CD4-positive, alpha-beta T cell (primary cell): ENCODE data around the gene DNAJB6. TPM values are rescaled to one million over a fixed set of nuclear protein-coding genes. Genes with fewer than 3 reads are reported as not detected.

ENCODE experiments used
- ATAC-seq: fragments of 200-7000 bp; cut with Tn5 transposase; one replicate; pipeline ENCODE4 v1.10.0; 2022; ENCODE audit warnings: mild to moderate bottlenecking; ENCODE audit not compliant: poor library complexity
- CTCF ChIA-PET: fragments of 350-600 bp; sonication (Branson Sonifier 250); formaldehyde crosslinking; loops from one replicate; lab custom pipeline; 2021; ENCODE audit warnings: antibody characterized with exemption, inconsistent platforms; lab: Charles Lee
- POLR2A ChIA-PET: fragments of 350-600 bp; sonication (Branson Sonifier 250); formaldehyde crosslinking; loops from one replicate; lab custom pipeline; 2021; ENCODE audit warnings: antibody characterized with exemption, inconsistent platforms; lab: Charles Lee
- DNase-seq, 14 experiments: peaks; one replicate each; pipeline ENCODE4 v3.0.0-alpha.2; 2013 to 2020; ENCODE audit warnings: mixed read lengths in 2 of 14
- H3K27ac ChIP-seq, 2 donors: one replicate each; pipeline versions ENCODE4 v1.5.1 to v1.7.0; 2013; ENCODE audit warnings: low read length in 2 of 2, low read depth in 1 of 2, mild to moderate bottlenecking in 1 of 2
- H3K27me3 ChIP-seq, 2 experiments: 1 replicate in 1 of 2; 2 replicates in 1 of 2; pipeline versions ENCODE4 v1.6.1 to v1.7.0; 2013; ENCODE audit warnings: low read length in 2 of 2, control low read depth in 1 of 2, mild to moderate bottlenecking in 1 of 2, moderate library complexity in 1 of 2; ENCODE audit not compliant: insufficient read depth in 2 of 2, control insufficient read depth in 1 of 2
- H3K36me3 ChIP-seq: one replicate; pipeline ENCODE4 v1.6.1; 2013; ENCODE audit warnings: low read length, control low read depth; ENCODE audit not compliant: insufficient read depth
- H3K4me1 ChIP-seq: one replicate; pipeline ENCODE4 v1.6.1; 2013; ENCODE audit warnings: low read length, control low read depth; ENCODE audit not compliant: insufficient read depth
- H3K4me3 ChIP-seq: one replicate; pipeline ENCODE4 v1.5.1; 2013; ENCODE audit warnings: mild to moderate bottlenecking, low read length, moderate library complexity
- H3K9me3 ChIP-seq, 2 experiments: 1 replicate in 1 of 2; 2 replicates in 1 of 2; pipeline versions ENCODE4 v1.6.1 to v1.7.0; 2013; ENCODE audit warnings: low read length in 2 of 2, mild to moderate bottlenecking in 2 of 2, control low read depth in 1 of 2, moderate library complexity in 1 of 2; ENCODE audit not compliant: control insufficient read depth in 1 of 2, insufficient read depth in 1 of 2
- H3K27ac Mint-ChIP-seq: one replicate; pipeline ENCODE4 v1.8.0; 2020; ENCODE audit warnings: mixed read lengths
- H3K27me3 Mint-ChIP-seq: one replicate; pipeline ENCODE4 v1.8.0; 2021; ENCODE audit warnings: mixed read lengths
- H3K36me3 Mint-ChIP-seq: one replicate; pipeline ENCODE4 v1.8.0; 2021; ENCODE audit warnings: low read depth, mixed read lengths
- H3K4me1 Mint-ChIP-seq: one replicate; pipeline ENCODE4 v1.8.0; 2021; ENCODE audit warnings: low read depth, mixed read lengths
- H3K4me3 Mint-ChIP-seq: one replicate; pipeline ENCODE4 v1.8.0; 2020; ENCODE audit warnings: mild to moderate bottlenecking, mixed read lengths
- H3K9me3 Mint-ChIP-seq: one replicate; pipeline ENCODE4 v1.8.0; 2020; ENCODE audit warnings: mixed read lengths
- intact Hi-C, 2 experiments: fragments of 100-400 bp; cut with DNase I in 1 of 2; cut with micrococcal nuclease in 1 of 2; formaldehyde crosslinking; loops; one replicate each; pipeline versions ENCODE4 v1.15.1 to v1.9.0; 2023 to 2025; cut with DNase I, micrococcal nuclease
- total RNA-seq, 174 experiments: library from RNA in 2 of 174; stranded (reverse) in 2 of 174; gene quantifications; one replicate each; pipeline ENCODE4 v1.2.3 and lab custom pipeline; 2021 to 2026
- TF ChIP-seq, protein P1 (sequence below): fragments of 200-600 bp; IDR thresholded peaks from one replicate; pipeline ENCODE4 v1.8.0; 2022; ENCODE audit warnings: antibody characterized with exemption, mild to moderate bottlenecking

The DNAJB6 gene
- total RNA-seq, 2 experiments from 2014 or later = 232 to 242 TPM

DNA sequence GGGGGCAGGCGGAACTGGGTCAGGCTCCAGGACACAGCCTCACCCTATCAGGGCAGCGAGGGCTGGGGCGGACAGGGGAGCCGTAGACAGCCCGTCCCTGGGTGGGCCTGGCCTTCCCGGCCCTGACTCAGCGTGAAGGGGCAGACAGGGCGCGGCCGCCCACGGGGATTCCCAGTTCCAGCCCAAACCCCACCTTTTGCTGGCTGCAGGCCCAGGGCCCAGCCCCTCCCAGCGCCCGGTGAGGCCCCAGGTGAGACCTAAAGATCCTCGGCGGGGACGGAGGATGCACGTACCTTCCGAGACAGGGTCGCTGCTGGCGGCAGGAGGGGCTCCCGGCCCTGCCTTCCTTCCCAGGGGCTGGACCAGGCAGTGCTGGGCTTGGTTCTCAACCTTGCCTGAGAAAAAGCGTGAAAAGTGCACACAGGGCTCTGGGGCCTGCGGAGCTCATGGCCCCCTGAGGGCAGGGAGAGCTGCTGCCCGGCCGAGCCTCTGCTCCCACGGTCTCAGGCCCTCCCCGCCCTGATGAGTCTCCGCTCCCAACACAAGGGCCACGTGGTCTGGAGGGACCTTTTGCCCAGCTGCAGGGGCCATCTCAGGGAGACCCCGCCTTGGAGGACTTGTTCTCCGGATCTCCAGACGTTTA is 43.9 kb upstream of the DNAJB6 start:
- Mint-ChIP-seq H3K9me3 (no peaks in the 10 kb centered on the region), H3K36me3 (no peaks in the 10 kb centered on the region), H3K27me3 (no peaks in the 10 kb centered on the region), H3K4me1 (no peaks in the 10 kb centered on the region), H3K4me3 (no peak overlapping the region), H3K27ac (no peak overlapping the region)
- H3K4me3 ChIP-seq = no peak overlapping the region
- ATAC-seq (no peak), DNase-seq (no peak)
- TF ChIP-seq, protein P1, sequence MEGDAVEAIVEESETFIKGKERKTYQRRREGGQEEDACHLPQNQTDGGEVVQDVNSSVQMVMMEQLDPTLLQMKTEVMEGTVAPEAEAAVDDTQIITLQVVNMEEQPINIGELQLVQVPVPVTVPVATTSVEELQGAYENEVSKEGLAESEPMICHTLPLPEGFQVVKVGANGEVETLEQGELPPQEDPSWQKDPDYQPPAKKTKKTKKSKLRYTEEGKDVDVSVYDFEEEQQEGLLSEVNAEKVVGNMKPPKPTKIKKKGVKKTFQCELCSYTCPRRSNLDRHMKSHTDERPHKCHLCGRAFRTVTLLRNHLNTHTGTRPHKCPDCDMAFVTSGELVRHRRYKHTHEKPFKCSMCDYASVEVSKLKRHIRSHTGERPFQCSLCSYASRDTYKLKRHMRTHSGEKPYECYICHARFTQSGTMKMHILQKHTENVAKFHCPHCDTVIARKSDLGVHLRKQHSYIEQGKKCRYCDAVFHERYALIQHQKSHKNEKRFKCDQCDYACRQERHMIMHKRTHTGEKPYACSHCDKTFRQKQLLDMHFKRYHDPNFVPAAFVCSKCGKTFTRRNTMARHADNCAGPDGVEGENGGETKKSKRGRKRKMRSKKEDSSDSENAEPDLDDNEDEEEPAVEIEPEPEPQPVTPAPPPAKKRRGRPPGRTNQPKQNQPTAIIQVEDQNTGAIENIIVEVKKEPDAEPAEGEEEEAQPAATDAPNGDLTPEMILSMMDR = no peak
- no peaks in the 10 kb centered on the region for H3K36me3 ChIP-seq
- H3K27ac ChIP-seq = no peak overlapping the region
- ChIA-PET CTCF (no interaction called here), POLR2A (no interaction called here)
- intact Hi-C loops = no loop called here
- H3K9me3 ChIP-seq = no peaks in the 10 kb centered on the region
- no peaks in the 10 kb centered on the region for H3K4me1 ChIP-seq
- no peaks in the 10 kb centered on the region for H3K27me3 ChIP-seq

DNA sequence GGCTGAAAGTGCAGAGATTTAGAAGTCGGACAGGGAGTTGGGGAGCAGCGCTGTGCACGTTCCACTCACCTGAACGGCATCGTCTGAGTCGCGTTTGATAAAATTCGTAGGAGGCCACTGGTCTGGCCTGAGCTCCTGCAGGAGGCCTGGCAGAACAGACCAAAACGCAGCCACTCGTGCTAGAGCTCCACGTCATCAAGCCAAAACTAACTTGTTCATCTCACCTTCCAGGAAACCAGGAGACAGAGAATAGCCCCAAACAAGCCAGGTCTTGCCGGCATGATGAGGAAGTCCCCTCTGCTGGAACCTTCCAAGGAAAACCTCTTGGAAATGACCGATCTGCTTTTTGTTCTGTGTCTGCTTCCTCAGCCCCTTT is 43.4 kb upstream of the DNAJB6 start:
- DNase-seq (no peak), ATAC-seq (no peak)
- CTCF ChIA-PET = no interaction called here
- H3K4me3 ChIP-seq = no peak overlapping the region
- TF ChIP-seq, protein P1 = no peak
- Mint-ChIP-seq H3K27me3 (no peaks in the 10 kb centered on the region), H3K27ac (no peak overlapping the region), H3K4me1 (no peaks in the 10 kb centered on the region), H3K4me3 (no peak overlapping the region), H3K36me3 (no peaks in the 10 kb centered on the region), H3K9me3 (no peaks in the 10 kb centered on the region)
- H3K27me3 ChIP-seq = no peaks in the 10 kb centered on the region
- H3K9me3 ChIP-seq = no peaks in the 10 kb centered on the region
- POLR2A ChIA-PET = no interaction called here
- no peak overlapping the region for H3K27ac ChIP-seq
- intact Hi-C loops = no loop called here
- no peaks in the 10 kb centered on the region for H3K4me1 ChIP-seq
- H3K36me3 ChIP-seq = no peaks in the 10 kb centered on the region

DNA sequence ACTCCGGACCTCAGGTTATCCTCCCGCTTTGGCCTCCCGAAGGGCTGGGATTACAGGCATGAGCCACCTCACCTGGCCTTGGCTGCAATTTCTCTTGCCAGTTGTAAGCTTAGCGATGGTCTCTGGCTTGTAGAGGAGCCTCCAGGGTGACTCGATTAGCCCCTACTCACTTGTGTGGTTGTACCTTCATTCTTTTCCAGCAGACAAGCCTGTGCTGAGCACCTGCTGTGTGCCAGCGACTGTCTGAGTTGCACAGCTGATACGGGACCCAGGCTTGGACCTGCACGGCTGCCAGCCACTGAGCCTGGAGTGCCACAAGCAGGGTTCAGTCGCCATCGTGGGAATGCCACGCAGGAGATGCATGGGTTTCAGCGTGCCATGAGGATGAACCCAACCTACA is 42.0 kb upstream of the DNAJB6 start:
- no peak overlapping the region for H3K27ac Mint-ChIP-seq
- no peaks in the 10 kb centered on the region for H3K36me3 Mint-ChIP-seq

More for the DNA sequence above, 42.0 kb upstream of the DNAJB6 start:
- intact Hi-C loops = no loop called here
- Histone ChIP-seq H3K9me3 (no peaks in the 10 kb centered on the region), H3K27me3 (no peaks in the 10 kb centered on the region), H3K27ac (no peak overlapping the region), H3K4me3 (no peak overlapping the region), H3K4me1 (peaks cover 10% of the 10 kb centered on the region), H3K36me3 (no peaks in the 10 kb centered on the region)
- Mint-ChIP-seq H3K4me3 (no peak overlapping the region), H3K9me3 (no peaks in the 10 kb centered on the region), H3K27me3 (no peaks in the 10 kb centered on the region), H3K4me1 (peaks cover 9% of the 10 kb centered on the region)
- ChIA-PET POLR2A (no interaction called here), CTCF (no interaction called here)
- ATAC-seq (no peak), DNase-seq (no peak)
- TF ChIP-seq, protein P1 = no peak
